ENCODE measurements around the gene ANKRD60. TPM values are rescaled to one million over a fixed set of nuclear protein-coding genes. Genes with fewer than 3 reads are reported as not detected.

ANKRD60 gene
- total and polyA plus RNA-seq, 2 donors (not counting 1 experiment from before 2014, with no cell fraction given): 0.27 TPM; not detected in 1

DNA sequence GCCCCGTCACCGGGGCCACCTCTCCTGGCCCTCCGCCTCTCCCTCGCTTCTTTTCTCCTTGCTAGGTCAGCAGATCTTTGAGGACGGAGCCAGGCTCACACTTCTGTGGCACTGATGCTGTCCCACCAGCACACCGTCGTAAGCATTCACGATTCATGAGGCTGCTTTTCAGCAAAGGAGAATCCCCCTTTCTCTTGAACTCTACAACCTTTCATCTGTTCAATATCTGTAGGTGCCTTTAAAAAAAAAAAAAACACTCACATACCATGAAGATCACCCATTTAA is 31.3 kb downstream of the ANKRD60 start:
- no peak overlapping the region for H3K27ac Mint-ChIP-seq
- Histone ChIP-seq H3K79me2 (ENCODE audit: control insufficient read depth, insufficient read depth, low read length) (no peaks in the 10 kb centered on the region), H2AFZ (ENCODE audit: insufficient read depth, low read depth, low read length, poor library complexity, severe bottlenecking) (no peak overlapping the region), H3K9ac (ENCODE audit: low read length) (no peak overlapping the region), H4K20me1 (ENCODE audit: control insufficient read depth, insufficient read depth, low read length, poor library complexity, severe bottlenecking) (no peaks in the 10 kb centered on the region), H3K4me2 (replicated peaks; ENCODE audit: low read depth, low read length, poor library complexity, severe bottlenecking) (no peak overlapping the region), H3K4me1 (ENCODE audit: control insufficient read depth in 2 of 2, insufficient read depth in 2 of 2, low read length in 2 of 2) (no peaks in the 10 kb centered on the region), H3K27ac (ENCODE audit: low read length in 2 of 2) (no peak overlapping the region), H3K4me3 (ENCODE audit: control extremely low read depth in 1 of 5, extremely low read depth in 1 of 5, insufficient read depth in 1 of 5, low read depth in 2 of 5, low read length in 4 of 5) (no peak overlapping the region), H3K27me3 (replicated peaks in 1 of 4; ENCODE audit: control extremely low read depth in 1 of 4, control insufficient read depth in 3 of 4, insufficient read depth in 4 of 4, low read length in 3 of 4) (peaks cover 0 to 5% (median 0%) of the 10 kb centered on the region in 4 experiments), H3K9me3 (ENCODE audit: control extremely low read depth in 1 of 3, control insufficient read depth in 2 of 3, insufficient read depth in 1 of 3, low read length in 2 of 3) (peaks cover 0 to 10% (median 0%) of the 10 kb centered on the region in 3 donors), H3K36me3 (replicated peaks in 1 of 2; ENCODE audit: control extremely low read depth in 1 of 2, control insufficient read depth in 1 of 2, extremely low read depth in 1 of 2, insufficient read depth in 2 of 2, low read length in 1 of 2) (no peaks in the 10 kb centered on the region)
- ChIA-PET POLR2A (no interaction called here), CTCF (no interaction called here)
- TF ChIP-seq CTCF (IDR thresholded peaks at IDR 0.05) (no peak), EZH2 (IDR thresholded peaks at IDR 0.05; ENCODE audit: borderline replicate concordance, insufficient read depth, low read depth, low read length, poor library complexity, severe bottlenecking) (no peak)
- H3K27me3 Mint-ChIP-seq: peaks cover 10% of the 10 kb centered on the region
- DNase-seq (no peak), ATAC-seq (ENCODE audit: low read depth) (no peak)
- intact Hi-C loops (cut with micrococcal nuclease): no loop called here
- H3K4me1 Mint-ChIP-seq: no peaks in the 10 kb centered on the region
- H3K4me3 Mint-ChIP-seq: no peak overlapping the region
- WGBS (ENCODE audit: insufficient coverage): 100% methylated on average over 7 of the region's 8 CpGs
- no peaks in the 10 kb centered on the region for H3K9me3 Mint-ChIP-seq (ENCODE audit: insufficient read depth)

GRCh38 chr20:58196402-58197184 is 31.9 kb downstream of the ANKRD60 start:
- no peak overlapping the region for H3K27ac Mint-ChIP-seq
- no peak for DNase-seq
- Histone ChIP-seq H3K27ac (ENCODE audit: low read length in 2 of 2) (no peak overlapping the region), H3K4me3 (ENCODE audit: control extremely low read depth in 1 of 5, extremely low read depth in 1 of 5, insufficient read depth in 1 of 5, low read depth in 2 of 5, low read length in 4 of 5) (no peak overlapping the region), H3K79me2 (ENCODE audit: control insufficient read depth, insufficient read depth, low read length) (no peaks in the 10 kb centered on the region), H3K9ac (ENCODE audit: low read length) (no peak overlapping the region), H3K36me3 (replicated peaks in 1 of 2; ENCODE audit: control extremely low read depth in 1 of 2, control insufficient read depth in 1 of 2, extremely low read depth in 1 of 2, insufficient read depth in 2 of 2, low read length in 1 of 2) (no peaks in the 10 kb centered on the region), H4K20me1 (ENCODE audit: control insufficient read depth, insufficient read depth, low read length, poor library complexity, severe bottlenecking) (no peaks in the 10 kb centered on the region), H3K4me1 (ENCODE audit: control insufficient read depth in 2 of 2, insufficient read depth in 2 of 2, low read length in 2 of 2) (no peaks in the 10 kb centered on the region), H3K4me2 (replicated peaks; ENCODE audit: low read depth, low read length, poor library complexity, severe bottlenecking) (no peak overlapping the region), H3K27me3 (replicated peaks in 1 of 4; ENCODE audit: control extremely low read depth in 1 of 4, control insufficient read depth in 3 of 4, insufficient read depth in 4 of 4, low read length in 3 of 4) (peaks cover 0 to 5% (median 0%) of the 10 kb centered on the region in 4 experiments), H3K9me3 (ENCODE audit: control extremely low read depth in 1 of 3, control insufficient read depth in 2 of 3, insufficient read depth in 1 of 3, low read length in 2 of 3) (peaks cover 0 to 10% (median 0%) of the 10 kb centered on the region in 3 donors), H2AFZ (ENCODE audit: insufficient read depth, low read depth, low read length, poor library complexity, severe bottlenecking) (no peak overlapping the region)
- no peak for ATAC-seq (ENCODE audit: low read depth)
- no peak overlapping the region for H3K4me3 Mint-ChIP-seq
- H3K27me3 Mint-ChIP-seq: peaks cover 12% of the 10 kb centered on the region
- H3K4me1 Mint-ChIP-seq: no peaks in the 10 kb centered on the region
- ChIA-PET POLR2A (no interaction called here), CTCF (no interaction called here)
- 96% methylated on average over 20 of the region's 24 CpGs for WGBS (ENCODE audit: insufficient coverage)
- H3K9me3 Mint-ChIP-seq (ENCODE audit: insufficient read depth): no peaks in the 10 kb centered on the region
- intact Hi-C loops (cut with micrococcal nuclease): no loop called here
- no peak for TF ChIP-seq CTCF (IDR thresholded peaks at IDR 0.05)
- no peak for TF ChIP-seq EZH2 (IDR thresholded peaks at IDR 0.05; ENCODE audit: borderline replicate concordance, insufficient read depth, low read depth, low read length, poor library complexity, severe bottlenecking)

Measured in B cell (primary cell).